ENCODE data around the gene TRIM45.
"Not testable (repeated sequence)": the region's sequence is repeated elsewhere in the genome, so short reads cannot be mapped to it uniquely, and the experiment has no call there.

The TRIM45 gene, protein sequence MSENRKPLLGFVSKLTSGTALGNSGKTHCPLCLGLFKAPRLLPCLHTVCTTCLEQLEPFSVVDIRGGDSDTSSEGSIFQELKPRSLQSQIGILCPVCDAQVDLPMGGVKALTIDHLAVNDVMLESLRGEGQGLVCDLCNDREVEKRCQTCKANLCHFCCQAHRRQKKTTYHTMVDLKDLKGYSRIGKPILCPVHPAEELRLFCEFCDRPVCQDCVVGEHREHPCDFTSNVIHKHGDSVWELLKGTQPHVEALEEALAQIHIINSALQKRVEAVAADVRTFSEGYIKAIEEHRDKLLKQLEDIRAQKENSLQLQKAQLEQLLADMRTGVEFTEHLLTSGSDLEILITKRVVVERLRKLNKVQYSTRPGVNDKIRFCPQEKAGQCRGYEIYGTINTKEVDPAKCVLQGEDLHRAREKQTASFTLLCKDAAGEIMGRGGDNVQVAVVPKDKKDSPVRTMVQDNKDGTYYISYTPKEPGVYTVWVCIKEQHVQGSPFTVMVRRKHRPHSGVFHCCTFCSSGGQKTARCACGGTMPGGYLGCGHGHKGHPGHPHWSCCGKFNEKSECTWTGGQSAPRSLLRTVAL

DNA sequence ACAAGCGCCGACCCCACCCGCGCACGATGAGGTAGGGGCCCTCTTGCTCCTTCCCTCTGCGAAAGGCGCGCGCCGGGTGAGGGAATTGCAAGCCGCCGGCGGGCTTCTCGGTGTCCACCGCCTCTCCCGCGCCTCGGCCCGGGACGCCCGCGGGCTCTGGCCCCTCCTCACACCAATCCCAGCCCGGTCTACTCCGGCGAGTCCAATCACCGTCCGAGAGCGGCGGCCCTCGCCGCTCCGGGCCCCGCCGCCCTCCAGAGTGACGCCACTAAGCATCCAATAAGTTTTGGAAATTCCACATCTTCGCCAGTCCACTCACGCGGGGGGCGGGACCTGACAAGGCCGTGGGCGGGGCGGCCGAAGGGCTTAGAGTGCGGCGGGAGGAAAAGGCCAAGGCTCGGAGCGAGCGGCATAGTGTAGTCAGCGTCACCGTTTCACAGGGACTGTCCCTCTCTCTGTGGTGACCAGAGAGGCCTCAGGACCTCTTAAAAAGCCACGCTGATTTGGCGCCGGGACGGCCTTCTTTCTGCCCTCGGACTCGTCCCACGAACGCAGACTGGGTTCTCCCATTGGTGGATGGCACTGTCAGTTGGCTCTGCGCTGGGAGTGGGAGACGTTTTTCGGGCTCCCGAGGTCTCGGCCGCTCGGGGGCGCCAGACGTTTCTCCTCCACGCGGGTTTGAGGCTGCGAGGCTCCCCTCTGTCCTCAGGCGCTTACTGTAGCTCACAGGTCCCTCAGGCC lies at the start of gene TRIM45:
TRIM45 (minus strand) TSS at position 161 of the 741 bp plus-strand sequence. CDS start 548 bp downstream, outside the sequence.
- DNase-seq = peak; percentile 82

DNA sequence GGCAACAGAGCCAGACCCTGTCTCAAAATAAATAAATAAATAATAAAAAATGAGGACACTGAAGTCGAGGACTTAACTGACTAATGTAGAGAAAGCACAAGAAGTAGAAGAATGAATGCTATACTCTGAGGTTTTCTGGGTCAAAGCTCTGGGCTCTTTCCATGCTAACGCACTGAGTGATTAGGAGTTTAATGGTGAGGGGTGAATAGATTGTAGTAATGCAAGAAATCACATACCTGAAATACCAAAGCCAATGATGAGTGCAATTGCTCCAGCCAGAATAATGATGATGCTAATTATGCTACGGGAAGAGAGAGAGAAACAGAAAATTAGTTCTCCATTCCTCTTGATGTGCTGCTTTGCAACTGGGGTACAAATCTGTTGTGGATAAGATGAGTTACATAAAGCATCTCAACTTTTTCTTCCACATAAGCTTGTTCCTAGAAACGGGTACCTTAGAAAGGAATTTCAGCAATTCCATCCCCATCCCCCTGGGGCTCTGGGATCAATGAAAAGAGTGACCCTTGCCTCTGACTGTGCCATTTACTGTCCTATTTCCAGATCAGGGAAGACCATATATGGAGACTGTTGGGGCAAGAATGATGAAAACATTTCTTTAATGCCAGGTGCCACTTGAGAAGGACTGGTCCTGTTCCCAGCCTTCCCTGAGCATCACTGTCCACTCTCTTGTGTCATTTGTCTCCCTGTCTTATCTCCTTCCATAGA lies 48.5 kb upstream of the TRIM45 start:
- DNase-seq = no peak

DNA sequence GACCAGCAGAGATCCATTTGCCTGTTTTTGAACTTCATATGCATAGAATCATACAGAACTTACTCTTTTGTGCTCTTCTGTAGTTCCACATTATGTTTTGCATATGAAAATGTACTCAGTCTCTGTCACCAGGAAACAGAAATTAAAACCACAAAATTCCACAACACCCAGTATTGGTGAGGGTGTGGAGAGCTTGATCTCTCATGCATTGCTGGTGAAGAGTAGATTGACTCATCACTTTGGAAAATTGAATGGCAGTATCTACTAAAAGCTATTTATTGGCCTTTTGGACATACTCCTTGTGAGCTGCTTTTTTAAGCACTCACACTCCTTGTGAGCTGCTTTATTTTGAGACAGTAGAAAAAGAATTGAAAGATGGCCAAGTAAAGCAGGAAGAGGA lies 45.9 kb upstream of the TRIM45 start:
- no peak for DNase-seq

DNA sequence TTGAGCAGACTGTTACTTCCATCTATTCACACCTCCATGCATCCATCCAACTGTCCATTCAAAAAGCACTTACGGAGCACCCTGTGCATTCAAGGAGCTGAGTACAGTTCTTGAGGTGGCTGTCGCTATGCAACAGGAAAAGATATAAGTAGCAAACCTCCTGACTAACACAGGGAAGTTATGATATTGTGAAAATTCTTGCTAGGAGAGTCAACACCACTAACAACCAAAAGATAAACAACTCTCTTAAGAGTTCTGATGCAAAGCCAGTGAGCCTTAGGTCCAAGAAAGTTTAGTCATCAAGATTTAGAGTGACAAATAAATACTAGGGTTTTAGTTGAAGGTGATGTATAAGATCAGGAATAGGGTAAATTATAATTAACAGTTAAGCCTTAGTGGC lies 44.5 kb upstream of the TRIM45 start:
- DNase-seq = no peak

DNA sequence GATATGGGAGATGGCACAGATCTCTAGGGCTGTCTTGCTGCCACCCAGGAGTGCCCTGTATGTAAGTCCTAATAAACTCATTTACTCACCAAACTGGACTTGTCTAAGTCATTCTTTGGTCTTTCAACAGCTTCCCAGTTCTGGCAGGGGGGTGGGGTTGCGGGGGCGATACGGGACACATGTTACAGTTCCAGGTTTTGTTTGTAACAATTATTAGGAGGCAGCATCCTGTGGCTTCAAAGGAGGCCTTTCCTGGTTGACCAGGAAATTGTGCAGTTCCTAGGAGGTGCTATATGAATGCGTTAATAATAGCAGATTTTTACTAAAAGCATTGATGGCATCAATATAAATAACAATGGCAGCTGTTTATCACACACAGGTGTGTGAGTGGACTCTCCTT lies 42.7 kb upstream of the TRIM45 start:
- no peak for DNase-seq

DNA sequence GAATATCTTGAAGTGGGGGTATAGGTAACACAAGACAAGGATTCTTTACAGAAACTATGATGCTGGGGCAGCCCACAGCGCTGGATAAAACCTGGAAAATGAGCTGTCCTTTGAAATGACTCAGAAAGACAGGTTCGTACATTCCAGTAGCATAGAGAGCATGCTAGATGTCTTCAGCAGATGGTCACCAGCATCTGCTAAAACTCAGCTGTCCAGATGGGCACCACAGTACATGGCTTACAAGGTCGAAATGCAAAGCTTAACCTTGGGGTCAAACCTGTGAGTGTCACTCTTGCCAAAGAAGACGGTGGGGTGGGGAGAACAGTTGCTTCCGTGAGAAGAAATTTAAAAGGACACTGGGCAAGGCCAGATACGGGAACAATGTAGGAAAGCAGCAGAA lies 41.3 kb upstream of the TRIM45 start:
- DNase-seq = no peak

DNA sequence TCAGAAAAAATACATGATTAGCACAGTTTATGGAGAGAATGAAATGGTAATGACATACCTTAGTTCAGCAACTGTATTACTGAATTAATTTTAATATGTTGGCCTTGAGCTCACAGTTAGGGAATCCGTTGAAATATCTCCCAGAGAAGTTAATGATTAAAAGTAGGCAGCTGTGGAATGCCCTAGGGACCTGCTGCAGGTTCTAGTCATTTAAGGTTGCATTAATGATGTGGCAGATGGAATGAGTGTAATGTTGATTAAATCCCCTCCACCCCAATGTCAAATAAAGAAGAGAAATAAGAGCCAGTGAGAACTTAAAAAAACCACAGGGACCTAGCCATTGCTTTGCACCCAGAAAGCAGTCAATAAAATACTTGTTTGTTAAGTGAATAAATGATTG lies 40.3 kb upstream of the TRIM45 start:
- DNase-seq = no peak

DNA sequence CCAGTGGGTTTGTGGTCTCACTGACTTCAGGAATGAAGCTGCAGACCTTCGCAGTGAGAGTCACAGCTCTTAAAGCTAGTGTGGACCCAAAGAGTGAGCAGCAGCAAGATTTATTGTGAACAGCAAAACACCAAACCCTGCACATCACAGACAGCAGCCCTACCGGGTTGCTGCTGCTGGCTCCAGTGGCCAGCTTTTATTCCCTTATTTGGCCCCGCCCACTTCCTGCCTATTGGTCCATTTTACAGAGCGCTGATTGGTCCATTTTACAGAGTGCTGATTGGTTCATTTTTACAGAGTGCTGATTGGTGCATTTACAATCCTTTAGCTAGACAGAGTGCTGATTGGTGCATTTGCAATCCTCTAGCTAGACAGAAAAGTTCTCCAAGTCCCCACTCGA lies 29.8 kb upstream of the TRIM45 start:
- DNase-seq = not testable (repeated sequence)

DNA sequence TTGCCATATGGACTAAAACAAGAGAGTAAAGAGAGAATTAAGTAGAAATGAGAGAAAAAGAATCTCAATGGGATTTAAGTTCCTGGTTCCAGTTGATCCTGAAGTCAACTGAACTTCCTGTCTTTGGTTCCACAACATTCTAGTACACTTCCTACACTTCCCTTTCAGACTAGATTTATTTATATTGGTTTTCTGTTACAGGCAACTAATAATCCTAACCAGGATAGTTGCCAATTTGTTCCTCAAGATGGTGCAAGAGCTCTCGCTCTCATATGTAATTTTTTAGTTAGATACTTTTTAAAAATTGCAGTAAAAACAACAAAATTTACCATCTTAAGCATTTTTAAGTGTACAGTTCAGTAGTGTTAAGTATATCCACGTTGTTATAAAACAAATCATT lies 28.8 kb upstream of the TRIM45 start:
- DNase-seq = no peak

DNA sequence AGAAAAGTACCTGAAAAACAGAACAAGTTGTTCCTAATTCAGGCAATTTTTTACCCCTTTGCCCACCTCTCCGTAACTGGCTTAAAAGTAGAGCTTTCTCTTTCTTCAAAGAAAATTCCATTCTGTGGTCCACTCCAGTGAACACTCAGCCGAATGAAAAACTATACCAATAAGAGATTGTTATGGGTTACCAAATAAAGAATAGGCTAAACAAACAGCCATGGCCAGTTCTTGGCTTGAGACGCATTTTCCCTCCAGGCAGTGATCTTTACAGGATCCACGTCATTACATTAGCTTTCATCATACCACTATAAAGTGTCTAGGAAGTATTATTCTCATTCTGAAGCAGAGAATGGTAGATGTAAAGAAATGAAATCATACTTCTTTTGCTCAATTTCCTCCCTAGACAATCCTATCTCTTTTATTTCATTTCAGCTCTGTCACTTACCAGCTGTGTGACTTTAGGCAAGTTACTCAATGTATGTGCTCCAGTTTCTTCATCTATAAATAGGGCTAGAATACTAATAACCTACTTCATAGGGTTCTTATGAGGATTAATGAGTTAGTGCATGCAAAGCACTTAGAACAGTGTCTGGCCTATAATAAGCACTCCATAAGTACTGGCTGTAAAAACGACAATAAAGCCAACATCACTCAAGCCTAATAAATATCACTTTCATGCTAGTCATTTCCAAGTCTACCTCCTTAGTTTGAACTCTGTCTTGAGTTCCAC lies 26.5 kb upstream of the TRIM45 start:
- no peak for DNase-seq

DNA sequence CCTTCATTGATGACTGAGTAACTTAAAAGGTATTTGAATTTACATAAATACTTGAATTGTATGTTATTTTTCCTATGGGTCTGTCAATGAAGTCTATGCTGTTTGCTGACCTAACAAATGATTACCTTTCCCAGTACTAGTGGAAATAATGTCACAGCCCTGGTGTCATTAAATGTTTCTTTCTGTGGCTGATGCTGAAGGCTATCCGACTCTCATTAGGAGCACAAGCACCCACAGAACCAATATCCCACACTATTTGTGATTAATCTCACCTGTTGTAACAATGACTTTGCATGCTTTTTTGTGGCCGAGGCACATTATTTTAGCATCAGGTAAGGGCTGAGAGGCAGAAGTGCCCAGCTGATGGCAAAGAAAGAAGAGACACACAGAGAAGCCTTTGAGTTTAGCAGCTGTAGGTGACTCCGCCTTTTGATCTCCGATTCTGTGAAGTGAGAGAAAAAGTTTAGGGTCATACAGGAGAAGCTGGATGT lies 25.8 kb upstream of the TRIM45 start:
- DNase-seq = no peak

DNA sequence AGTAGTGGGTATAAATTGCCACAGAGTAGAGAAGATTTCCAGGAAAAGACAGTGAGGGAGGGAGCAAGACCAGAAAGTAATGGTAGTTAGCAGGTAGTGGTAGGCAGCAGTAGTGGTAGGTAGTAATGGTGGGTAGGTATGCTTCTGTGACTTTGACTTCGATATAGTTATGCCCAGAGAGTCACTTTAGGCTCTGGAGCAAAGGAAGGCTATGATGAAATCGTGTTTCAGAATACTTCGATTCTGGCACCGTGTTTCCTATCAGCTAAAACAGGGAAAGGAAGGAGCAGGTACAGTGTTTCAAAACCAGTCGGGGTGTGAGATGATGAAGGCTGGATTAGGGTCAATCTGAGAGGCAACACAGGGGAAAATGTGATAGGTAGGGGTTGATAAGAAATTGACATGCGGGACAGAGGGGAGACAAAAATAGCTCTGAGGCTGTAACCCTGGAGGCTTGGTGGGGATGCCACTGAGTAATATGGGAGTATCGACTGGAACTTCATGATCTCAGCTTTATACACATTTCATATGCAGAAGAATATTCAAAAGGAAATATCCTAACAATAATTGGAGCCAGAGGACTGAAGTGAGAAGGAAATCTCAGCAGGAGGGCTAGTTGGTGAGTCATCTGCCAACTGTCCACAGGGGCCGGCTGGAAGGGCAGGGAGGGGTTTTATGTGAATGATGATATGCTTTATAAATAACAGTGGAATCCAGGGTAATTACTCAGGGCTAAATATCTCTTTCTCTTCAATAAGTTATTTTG lies 25.2 kb upstream of the TRIM45 start:
- no peak for DNase-seq

DNA sequence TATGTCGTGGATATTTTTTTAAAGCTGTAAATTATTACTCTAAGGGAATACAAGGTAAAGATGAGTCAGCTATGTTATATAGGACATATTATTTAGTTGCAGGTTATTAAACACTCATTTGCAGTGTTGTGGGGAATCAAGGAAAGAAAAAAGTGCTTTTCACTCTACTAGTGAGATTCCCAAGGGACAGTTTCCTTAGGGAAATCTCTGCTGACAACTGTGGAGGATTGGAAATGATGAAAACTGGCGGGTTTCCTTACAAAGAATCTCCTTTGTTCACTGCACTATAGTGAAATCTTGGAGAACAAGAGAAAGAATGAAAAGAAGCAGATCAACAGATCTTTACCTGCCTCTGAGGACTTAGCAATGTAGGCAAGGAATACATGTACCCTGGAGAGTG lies 24.5 kb upstream of the TRIM45 start:
- DNase-seq = no peak

DNA sequence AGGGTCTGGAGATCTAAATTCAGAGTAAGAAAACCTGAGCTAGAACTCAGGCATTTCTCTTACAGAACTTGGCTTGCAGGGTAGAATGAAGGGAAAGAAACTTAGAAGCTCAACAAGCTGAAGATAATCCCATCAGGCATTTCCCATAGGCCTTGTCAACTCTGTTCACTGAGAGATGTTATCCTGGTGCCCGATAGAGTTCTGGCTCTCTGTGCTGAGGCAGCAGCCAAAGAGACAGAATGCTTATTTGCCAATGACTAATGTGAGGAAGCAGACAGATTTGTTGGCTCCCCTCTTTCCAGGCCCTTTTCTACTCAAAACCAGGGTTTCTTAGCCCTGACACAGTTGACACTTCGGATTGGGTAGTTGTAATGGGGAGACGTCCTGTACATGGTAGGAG lies 22.3 kb upstream of the TRIM45 start:
- no peak for DNase-seq

DNA sequence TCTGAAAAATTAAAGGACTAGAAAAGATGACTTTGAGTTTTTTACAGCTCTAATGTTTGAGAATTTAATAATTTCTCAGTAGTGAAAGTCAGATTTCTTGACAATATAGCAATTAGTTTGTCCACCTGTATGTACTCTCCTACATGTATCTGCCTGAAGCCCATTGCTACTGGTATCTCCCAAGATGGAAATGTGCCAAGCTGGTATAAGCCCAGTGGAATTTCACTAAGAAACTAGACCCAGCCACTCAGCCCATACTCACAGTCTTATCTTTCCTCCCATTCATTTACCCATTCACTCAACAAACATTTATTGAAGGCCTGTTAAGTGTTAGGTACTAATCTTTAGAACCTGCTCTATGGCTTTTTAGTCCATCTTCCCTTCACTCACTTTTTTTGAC lies 21.6 kb upstream of the TRIM45 start:
- DNase-seq = no peak

DNA sequence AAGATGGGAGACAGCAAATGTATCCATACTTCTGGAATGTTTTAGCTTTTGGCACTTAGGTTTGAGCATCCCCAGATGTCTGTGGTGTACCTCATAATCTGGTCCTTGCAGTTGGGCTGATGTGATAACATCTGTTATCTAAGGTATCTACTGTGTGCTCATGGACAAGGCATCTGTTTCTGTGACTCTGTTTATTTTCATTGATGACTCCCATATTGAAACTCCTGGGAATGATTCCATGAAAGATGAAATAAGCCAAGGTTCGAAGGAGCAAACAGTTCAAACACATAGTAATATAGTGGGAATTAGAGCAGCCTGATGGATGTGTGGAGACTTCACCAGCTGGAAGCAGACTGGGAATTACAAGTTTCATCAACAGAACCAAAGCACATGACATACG lies 20.7 kb upstream of the TRIM45 start:
- DNase-seq = no peak

DNA sequence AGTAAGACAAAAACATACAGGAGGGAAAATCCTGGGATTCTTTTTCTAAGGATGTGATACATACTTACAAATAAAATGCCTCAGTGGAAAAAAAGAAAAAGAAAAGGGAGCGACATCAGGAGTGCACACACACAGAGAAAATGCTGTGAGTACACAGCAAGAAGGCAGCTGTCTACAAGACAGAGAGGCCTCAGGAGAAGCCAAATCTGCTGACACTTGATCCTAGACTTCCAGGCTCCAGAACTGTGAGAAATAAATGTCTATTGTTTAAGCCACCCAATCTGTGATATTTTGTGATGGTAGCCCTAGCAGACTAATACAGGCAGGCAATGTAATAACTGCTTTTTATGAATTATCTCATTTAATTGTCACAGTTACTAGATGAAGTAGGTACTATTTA lies 17.0 kb upstream of the TRIM45 start:
- no peak for DNase-seq

DNA sequence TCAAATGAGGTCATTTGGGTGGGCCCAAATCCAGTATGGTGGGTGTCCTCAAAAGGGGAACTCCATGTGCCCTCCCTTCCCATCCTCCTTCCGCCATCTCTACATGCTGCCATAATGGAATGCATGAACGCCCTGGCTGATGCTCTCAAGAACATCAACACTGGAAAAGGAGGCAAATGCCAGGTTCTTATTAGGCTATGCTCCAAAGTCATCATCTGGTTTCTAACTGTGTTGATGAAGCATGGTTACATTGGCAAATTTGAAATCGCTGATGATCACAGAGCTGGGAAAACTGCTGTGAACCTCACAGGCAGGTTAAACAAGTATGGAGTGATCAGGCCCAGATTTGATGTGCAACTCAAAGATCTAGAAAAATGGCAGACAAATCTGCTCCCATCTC lies 16.6 kb upstream of the TRIM45 start:
- DNase-seq = no peak

DNA sequence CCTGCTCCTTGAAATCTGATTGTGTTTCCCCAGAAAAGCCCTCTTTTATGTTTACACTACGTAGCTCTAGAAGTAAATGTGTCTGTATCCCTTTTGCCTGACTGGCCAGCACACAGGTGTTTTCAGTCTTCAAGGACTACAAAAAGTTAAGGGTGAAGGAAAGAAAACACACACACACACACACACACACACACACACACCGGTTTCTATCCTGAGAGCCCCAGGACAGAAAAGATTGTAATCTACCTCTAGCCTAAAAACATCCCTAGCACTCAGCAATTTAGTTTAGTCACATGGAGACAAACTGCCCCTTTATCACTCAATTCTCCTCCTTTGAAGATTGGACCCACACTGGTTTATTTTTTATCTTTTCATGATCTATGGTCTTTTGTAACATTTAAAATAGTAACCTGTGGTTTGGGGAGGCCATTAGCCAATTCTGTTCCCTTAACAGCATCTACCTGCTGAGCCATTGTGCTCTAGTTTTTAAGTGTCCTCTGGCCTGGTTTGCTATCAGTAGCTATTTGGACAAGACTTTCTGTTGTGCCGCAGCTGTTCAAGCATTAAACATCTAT lies 15.8 kb upstream of the TRIM45 start:
- DNase-seq = no peak

DNA sequence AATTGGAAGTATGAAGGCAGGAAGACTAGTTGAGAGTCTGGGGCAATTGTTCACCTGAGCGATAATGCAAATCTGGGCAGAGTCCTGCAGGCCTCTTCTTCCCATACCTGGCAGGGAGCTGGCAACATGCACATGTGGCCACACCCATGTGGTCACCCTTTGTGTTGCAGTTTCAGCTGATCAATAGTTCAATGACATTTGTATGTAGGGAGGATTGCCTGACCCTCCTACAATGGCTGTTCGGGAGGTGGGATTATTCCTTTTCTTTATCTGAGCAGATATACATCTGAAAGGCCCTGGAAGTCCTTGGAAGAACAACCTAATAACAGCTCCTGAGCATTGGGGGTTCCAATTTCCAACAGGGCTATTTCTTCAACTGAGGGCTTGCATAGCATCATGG lies 15.2 kb upstream of the TRIM45 start:
- no peak for DNase-seq

DNA sequence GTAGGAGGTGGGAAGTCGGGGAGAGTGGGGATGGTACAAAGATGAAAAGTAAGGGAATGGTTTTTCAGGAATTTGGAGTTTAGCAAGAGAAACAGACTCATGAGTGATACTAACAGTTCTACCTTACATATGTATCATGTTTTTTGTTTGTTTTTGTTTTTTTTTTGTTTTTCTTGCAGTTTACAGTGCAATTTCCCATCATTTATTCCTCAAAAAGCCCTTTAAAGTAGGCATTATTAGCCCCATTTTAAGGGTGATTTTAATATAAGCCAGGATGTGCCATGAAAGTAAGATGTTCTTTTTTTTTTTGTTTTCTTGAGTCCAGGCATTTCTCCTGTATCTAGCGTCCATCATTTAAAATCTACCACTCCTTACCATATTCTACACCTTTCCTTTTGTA lies 13.8 kb upstream of the TRIM45 start:
- no peak for DNase-seq
